ENCODE results near the gene NKX1-2. TPM values are rescaled to one million over a fixed set of nuclear protein-coding genes. Genes with fewer than 3 reads are reported as not detected.
"Not testable (repeated sequence)": the region's sequence is repeated elsewhere in the genome, so short reads cannot be mapped to it uniquely, and the experiment has no call there.

NKX1-2 gene
- total and polyA plus RNA-seq, 2 of the 8 experiments (the other 6 are each of a cell fraction or from before 2014, with no cell fraction given) = 12.7 to 34.9 TPM

DNA sequence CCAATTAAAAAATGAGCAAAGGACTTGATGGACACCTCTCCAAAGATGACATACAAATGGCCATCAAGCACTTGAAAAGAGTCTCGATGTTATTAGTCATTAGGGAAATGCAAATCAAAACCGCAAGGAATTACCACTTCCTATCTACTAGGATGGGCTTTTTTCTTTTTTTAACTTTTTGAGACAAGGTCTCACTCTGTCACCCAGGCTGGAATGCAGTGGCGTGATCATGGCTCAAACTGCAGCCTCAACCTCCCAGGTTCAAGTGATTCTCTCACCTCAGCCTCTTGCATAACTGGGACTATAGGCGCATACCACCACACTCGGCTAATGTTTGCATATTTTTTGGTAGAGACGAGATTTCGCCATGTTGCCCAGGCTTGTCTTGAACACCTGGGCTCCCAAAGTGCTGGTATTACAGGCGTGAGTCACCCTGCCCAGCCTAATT lies 13.6 kb downstream of the NKX1-2 start (continued):
- TF ChIP-seq EZH2 (IDR thresholded peaks at IDR 0.05; ENCODE audit: low read depth, low read length, severe bottlenecking) (no peak), NRF1 (IDR thresholded peaks at IDR 0.05; ENCODE audit: low read depth, low read length) (no peak), GABPA (IDR thresholded peaks at IDR 0.05; ENCODE audit: borderline replicate concordance, insufficient read depth, low read length) (no peak), CTBP2 (IDR thresholded peaks at IDR 0.05; ENCODE audit: borderline replicate concordance, insufficient read depth, insufficient read length, low read length) (no peak), TAF1 (IDR thresholded peaks at IDR 0.05; ENCODE audit: low read depth, low read length) (no peak), EGR1 (IDR thresholded peaks at IDR 0.05; ENCODE audit: borderline replicate concordance, low read depth, low read length) (no peak)

DNA sequence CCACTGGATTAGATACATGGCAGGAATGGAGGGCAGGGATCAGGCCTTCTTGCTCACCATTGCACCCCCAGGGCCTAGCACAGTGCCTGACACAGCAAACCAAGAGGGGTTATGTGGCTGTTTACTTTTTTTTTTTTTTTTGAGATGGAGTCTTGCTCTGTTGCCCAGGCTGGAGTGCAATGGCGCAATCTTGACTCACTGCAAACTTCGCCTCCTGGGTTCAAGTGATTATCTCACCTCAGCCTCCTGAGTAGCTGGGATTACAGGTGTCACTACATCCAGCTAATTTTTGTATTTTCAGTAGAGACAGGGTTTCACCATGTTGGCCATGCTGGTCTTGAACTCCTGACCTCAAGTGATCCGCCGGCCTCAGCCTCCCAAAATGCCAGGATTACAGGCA lies 14.2 kb downstream of the NKX1-2 start:
- CTCF ChIA-PET (ENCODE audit: partially characterized antibody) = interaction anchor here (1.2 kb wide), 2 partner anchors 11 to 26 kb away, joined by 4 to 5 read pairs; partner anchors contain the start of gene LHPP
- H4K91ac ChIP-seq (replicated peaks; ENCODE audit: insufficient read length, low read length); H4K8ac ChIP-seq (ENCODE audit: extremely low read depth, insufficient read depth, low read length); H2AFZ ChIP-seq (ENCODE audit: low read length); DNase-seq (ENCODE audit: low read depth in 1 of 2, low spot score in 2 of 2); H2AK5ac ChIP-seq (ENCODE audit: low read depth, low read length); H3K27ac ChIP-seq (ENCODE audit: low read depth, low read length); H3K36me3 ChIP-seq (ENCODE audit: control insufficient read depth in 2 of 4, insufficient read depth in 4 of 4, low read length in 3 of 4); H2BK12ac ChIP-seq (ENCODE audit: low read depth, low read length); H3K56ac ChIP-seq (replicated peaks; ENCODE audit: insufficient read length, low read depth, low read length); H3K14ac ChIP-seq (ENCODE audit: insufficient read length); H4K5ac ChIP-seq (ENCODE audit: insufficient read length, low read depth, low read length); H3K4me3 ChIP-seq (ENCODE audit: extremely low read depth in 1 of 4, insufficient read depth in 2 of 4, low read depth in 3 of 4, low read length in 4 of 4); H3K4me1 ChIP-seq (replicated peaks in 1 of 4; ENCODE audit: control insufficient read depth in 3 of 4, insufficient read depth in 4 of 4, low read length in 3 of 4); H3K27me3 ChIP-seq (replicated peaks in 1 of 4; ENCODE audit: control insufficient read depth in 3 of 4, extremely low read depth in 1 of 4, insufficient read depth in 3 of 4, low read length in 3 of 4); H3K9ac ChIP-seq (replicated peaks in 1 of 4; ENCODE audit: extremely low read depth in 1 of 4, low read depth in 3 of 4, low read length in 3 of 4); H3K4me2 ChIP-seq (ENCODE audit: insufficient read depth in 1 of 2, low read depth in 2 of 2, low read length in 2 of 2); H3K9me3 ChIP-seq (ENCODE audit: insufficient read depth in 2 of 2, low read depth in 1 of 2, low read length in 1 of 2); H2BK5ac ChIP-seq (ENCODE audit: low read depth, low read length); H3K79me1 ChIP-seq (ENCODE audit: low read depth, low read length); H3K23me2 ChIP-seq (ENCODE audit: low read depth, low read length); H3K79me2 ChIP-seq (ENCODE audit: control insufficient read depth in 1 of 2, insufficient read depth in 2 of 2, low read length in 2 of 2); H3K18ac ChIP-seq (ENCODE audit: extremely low read depth, low read length); H4K20me1 ChIP-seq (replicated peaks in 1 of 2; ENCODE audit: control insufficient read depth in 1 of 2, insufficient read depth in 2 of 2, low read length in 2 of 2); H2BK120ac ChIP-seq (replicated peaks; ENCODE audit: low read depth, low read length); H3K4ac ChIP-seq (replicated peaks; ENCODE audit: insufficient read length, low read depth, low read length); H3K23ac ChIP-seq (ENCODE audit: insufficient read length); H2BK15ac ChIP-seq (ENCODE audit: low read length); FAIRE-seq; H2BK20ac ChIP-seq (ENCODE audit: low read length): not testable (repeated sequence)
- POLR2A ChIA-PET (ENCODE audit: partially characterized antibody) = interaction anchor here (0.6 to 3.6 kb wide), 2 partner anchors 18 to 40 kb away, joined by 3 to 17 read pairs; partner anchors contain the start of gene OAT
- WGBS, 2 experiments (ENCODE audit: extremely low coverage in 1 of 2, insufficient coverage in 1 of 2, insufficient read length in 1 of 2, insufficient replicate concordance in 2 of 2, low coverage in 1 of 2, low lambda C conversion rate in 2 of 2, missing lambda C conversion rate in 1 of 2) = 98% methylated on average over 4 of the region's 4 CpGs; no CpG with 5 or more reads in 1 of the 2 experiments

All from H1 (cell line).